K562 (cell line): ENCODE data around the gene POGZ. TPM values are rescaled to one million over a fixed set of nuclear protein-coding genes. Genes with fewer than 3 reads are reported as not detected.
"Not testable (repeated sequence)": the region's sequence is repeated elsewhere in the genome, so short reads cannot be mapped to it uniquely, and the experiment has no call there.

Source experiments
- ATAC-seq: fragments of 200-7000 bp; cut with Tn5 transposase; 3 replicates; pipeline ENCODE4 v1.9.1; 2020; ENCODE audit warnings: moderate library complexity
- BruUV-seq: library from RNA; stranded (reverse); fragments of 400-500 nt; replicated peaks from 2 replicates; lab custom pipeline; 2021; lab: Mats Ljungman, UMichigan
- CTCF ChIA-PET: fragments of 300-600 bp; formaldehyde crosslinking; extraction: SDS; loops from one replicate; lab custom pipeline; 2021; ENCODE audit warnings: low intra/inter-chr PET ratio; lab: Yijun Ruan, JAX
- POLR2A ChIA-PET: fragments of 300-600, 350-650 bp; sonication (Branson Sonifier 250); formaldehyde crosslinking; extraction: SDS; loops from one replicate; lab custom pipeline; 2021; ENCODE audit warnings: antibody characterized with exemption, inconsistent platforms; lab: Yijun Ruan, JAX
- DNase-seq, 4 experiments: peaks; one replicate each; pipeline versions ENCODE4 v3.0.0 to v3.0.0-alpha.2; 2011 to 2018; ENCODE audit warnings: low spot score in 3 of 4, mixed read lengths in 3 of 4; ENCODE audit errors: extremely low read depth in 1 of 4
- FAIRE-seq: peaks from 2 replicates; lab custom pipeline; 2011; peaks lifted over from hg19 to GRCh38; lab: Jason Lieb, UNC
- H2AFZ ChIP-seq: 2 replicates; pipeline ENCODE4 v1.6.0; 2011; ENCODE audit warnings: low read depth, low read length, control low read depth, inconsistent platforms
- H3K27ac ChIP-seq: fragments of 200-600 bp; 3 replicates; pipeline ENCODE4 v1.8.0; 2011; ENCODE audit warnings: low read depth, mild to moderate bottlenecking, control low read depth, inconsistent platforms, low read length, moderate library complexity, mixed read lengths; ENCODE audit errors: extremely low read depth
- H3K27me3 ChIP-seq, 2 experiments: fragments of 300-600 bp in 1 of 2; 2 replicates in 1 of 2; 3 replicates in 1 of 2; pipeline versions ENCODE4 v1.6.0 to v1.8.0; 2011; ENCODE audit warnings: inconsistent platforms in 2 of 2, low read length in 2 of 2, mild to moderate bottlenecking in 1 of 2, mixed read lengths in 1 of 2, moderate library complexity in 1 of 2; ENCODE audit not compliant: control insufficient read depth in 2 of 2, insufficient read depth in 2 of 2
- H3K36me3 ChIP-seq: fragments of 300-600 bp; 3 replicates; pipeline ENCODE4 v1.8.0; 2011; ENCODE audit warnings: mild to moderate bottlenecking, low read length, inconsistent platforms; ENCODE audit not compliant: control insufficient read depth, insufficient read depth
- H3K4me1 ChIP-seq, 2 experiments: fragments of 200-600 bp in 1 of 2; replicated peaks in 1 of 2; 2 replicates in 1 of 2; 3 replicates in 1 of 2; pipeline versions ENCODE4 v1.5.1 to v1.8.0; 2011; ENCODE audit warnings: inconsistent platforms in 2 of 2, low read length in 2 of 2, mild to moderate bottlenecking in 1 of 2, mixed read lengths in 1 of 2, moderate library complexity in 1 of 2; ENCODE audit not compliant: control insufficient read depth in 2 of 2, insufficient read depth in 2 of 2
- H3K4me2 ChIP-seq: 2 replicates; pipeline ENCODE4 v1.6.1; 2011; ENCODE audit warnings: low read length, control low read depth, inconsistent platforms, mixed read lengths; ENCODE audit not compliant: insufficient read depth
- H3K4me3 ChIP-seq: fragments of 200-600 bp; sonication (generic), shearing (Covaris generic); 2 replicates; pipeline ENCODE4 v1.5.1; 2016; ENCODE audit warnings: control low read depth, inconsistent platforms
- H3K79me2 ChIP-seq: fragments of 200-600 bp; 3 replicates; pipeline ENCODE4 v1.8.0; 2011; ENCODE audit warnings: low read length, inconsistent platforms; ENCODE audit not compliant: control insufficient read depth, insufficient read depth
- H3K9ac ChIP-seq, 2 experiments: 2 replicates each; pipeline versions ENCODE4 v1.6.0 to v1.6.1; 2011; ENCODE audit warnings: low read depth in 2 of 2, low read length in 2 of 2, control low read depth in 1 of 2, inconsistent platforms in 1 of 2, mild to moderate bottlenecking in 1 of 2, mixed read lengths in 1 of 2; ENCODE audit not compliant: insufficient read depth in 1 of 2
- H3K9me1 ChIP-seq: one replicate; pipeline ENCODE4 v1.6.0; 2011; ENCODE audit warnings: inconsistent platforms, mild to moderate bottlenecking, low read length, moderate library complexity; ENCODE audit not compliant: control insufficient read depth, insufficient read depth
- H3K9me3 ChIP-seq: replicated peaks from 2 replicates; pipeline ENCODE4 v1.5.1; 2011; ENCODE audit warnings: low read depth, low read length, inconsistent platforms; ENCODE audit not compliant: control insufficient read depth, insufficient read depth
- H4K20me1 ChIP-seq: replicated peaks from 2 replicates; pipeline ENCODE4 v1.6.1; 2011; ENCODE audit warnings: low read length, inconsistent platforms, mixed read lengths; ENCODE audit not compliant: control insufficient read depth, insufficient read depth
- CEBPB ChIP-seq: fragments of 450-650 bp; IDR thresholded peaks from 2 replicates; pipeline ENCODE4 v1.6.1; 2016; ENCODE audit warnings: missing genetic modification characterization, missing compliant biosample characterization
- CEBPG ChIP-seq, 3 experiments: fragments of 200-800 bp in 1 of 3; sonication (Bioruptor generic) in 1 of 3; sonication (generic) in 1 of 3; formaldehyde crosslinking in 1 of 3; IDR thresholded peaks in 2 of 3; conservative IDR thresholded peaks in 1 of 3; 2 replicates each; pipeline versions ENCODE4 v1.6.1 to v1.8.0; 2016 to 2022; ENCODE audit warnings: missing compliant biosample characterization in 2 of 3, missing genetic modification characterization in 2 of 3, mild to moderate bottlenecking in 1 of 3, missing genetic modification reagents in 1 of 3
- WGBS: fragments of 100-300 bp; shearing (Covaris generic); methylation state at CpG from one replicate; pipeline ENCODE4 v1.1.6; 2016; ENCODE audit warnings: low coverage, mixed read lengths; ENCODE audit not compliant: insufficient coverage; ENCODE audit errors: missing lambda C conversion rate; 5-methylcytosine and 5-hydroxymethylcytosine counted together
- in situ Hi-C: fragments of 300-500 bp; cut with MboI; formaldehyde crosslinking; loops from 4 replicates; pipeline ENCODE4 v1.15.0; 2018; ENCODE audit warnings: inconsistent platforms, mixed read lengths
- intact Hi-C: fragments of 100-400 bp; cut with micrococcal nuclease; formaldehyde crosslinking; loops from 2 replicates; pipeline ENCODE4 v1.14.2; 2022
- polyA plus RNA-seq, 8 experiments: library from polyadenylated mRNA; depleted of rRNA in 4 of 8; stranded (reverse) in 5 of 8; unstranded in 3 of 8; fragments of >200 nt; fragmentation: Nextera tagmentation in 2 of 8; fragmentation: Illumina TruSeq in 1 of 8; extraction: Ambion mirVana in 2 of 8; extraction: Trizol in 1 of 8; gene quantifications; 2 replicates each; pipeline versions ENCODE4 v1.2.1 to v1.2.3, GENCODE V29; 2011 to 2014; ENCODE audit warnings: inconsistent platforms in 1 of 8, missing spikeins in 1 of 8
- total RNA-seq, 7 experiments: library from RNA; depleted of rRNA in 6 of 7; stranded (reverse); fragments of >200 nt in 6 of 7; fragmentation: Illumina TruSeq in 2 of 7; extraction: Trizol in 2 of 7; gene quantifications; 2 replicates each; pipeline versions ENCODE4 v1.2.1 to v1.2.3, GENCODE V29; 2011 to 2021; ENCODE audit warnings: low replicate concordance in 1 of 7
- TF ChIP-seq, protein P1 (sequence below), 2 experiments: fragments of 450-650 bp in 1 of 2; sonication (generic) in 1 of 2; formaldehyde crosslinking in 1 of 2; IDR thresholded peaks in 1 of 2; conservative IDR thresholded peaks in 1 of 2; 2 replicates each; pipeline versions ENCODE4 v1.6.1 to v1.8.1; 2016 to 2023; ENCODE audit warnings: mild to moderate bottlenecking in 2 of 2, moderate library complexity in 2 of 2, inconsistent platforms in 1 of 2, missing genetic modification reagents in 1 of 2
- TF ChIP-seq, protein P2 (sequence below): fragments of 450-650 bp; IDR thresholded peaks from 2 replicates; pipeline ENCODE4 v1.6.1; 2016; ENCODE audit warnings: missing biosample characterization, missing genetic modification characterization

Gene POGZ
- total and polyA plus RNA-seq, 9 of the 15 experiments (the other 6 are each of a cell fraction or from before 2014, with no cell fraction given) = 9.4 to 40.6 (median 21.6) TPM

DNA sequence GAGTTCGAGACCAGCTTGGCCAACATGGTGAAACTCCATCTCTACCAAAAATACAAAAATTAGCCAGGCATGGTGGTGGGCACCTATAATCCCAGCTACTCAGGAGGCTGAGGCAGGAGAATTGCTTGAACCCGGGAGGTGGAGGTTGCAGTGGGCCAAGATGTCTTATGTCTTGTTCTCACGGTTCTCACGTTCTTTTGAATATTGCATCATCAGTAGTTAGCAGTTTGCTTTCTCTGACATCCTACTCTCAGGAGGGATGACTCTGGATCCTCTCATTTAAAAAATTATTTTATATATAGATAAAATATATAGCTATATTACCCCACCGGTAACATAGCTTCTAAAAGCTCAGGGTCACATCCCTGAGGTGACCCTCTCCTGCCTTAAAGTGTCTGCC lies 63.0 kb downstream of the POGZ start:
- DNase-seq, H3K27me3 ChIP-seq, intact Hi-C loops, in situ Hi-C loops, ATAC-seq, FAIRE-seq, H3K27ac ChIP-seq, H3K4me3 ChIP-seq, BruUV-seq, H3K9me3 ChIP-seq, H3K9ac ChIP-seq, CTCF ChIA-PET, H2AFZ ChIP-seq, H3K9me1 ChIP-seq: not testable (repeated sequence)
- H3K36me3 ChIP-seq = peaks cover 15% of the 10 kb centered on the region; the same call in 2 of the 3 replicates
- 63% methylated on average over 5 of the region's 5 CpGs for WGBS
- TF ChIP-seq, protein P1, sequence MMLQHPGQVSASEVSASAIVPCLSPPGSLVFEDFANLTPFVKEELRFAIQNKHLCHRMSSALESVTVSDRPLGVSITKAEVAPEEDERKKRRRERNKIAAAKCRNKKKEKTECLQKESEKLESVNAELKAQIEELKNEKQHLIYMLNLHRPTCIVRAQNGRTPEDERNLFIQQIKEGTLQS (IDR thresholded peaks at IDR 0.05) = peak; percentile 91
- TF ChIP-seq, protein P1 (CRISPR knock-in tag; conservative IDR thresholded peaks at IDR 0.05) = not testable (repeated sequence)
- TF ChIP-seq CEBPB (tag) (peak; percentile 81), CEBPG (CRISPR knock-in tag; IDR thresholded peaks at IDR 0.05) (peak; percentile 37; the same call in 1 of the 2 replicates), CEBPG (tag; conservative IDR thresholded peaks at IDR 0.05 in 1 of 2, IDR thresholded peaks at IDR 0.05 in 1 of 2) (peak; percentile 54 to 79)
- TF ChIP-seq, protein P2, sequence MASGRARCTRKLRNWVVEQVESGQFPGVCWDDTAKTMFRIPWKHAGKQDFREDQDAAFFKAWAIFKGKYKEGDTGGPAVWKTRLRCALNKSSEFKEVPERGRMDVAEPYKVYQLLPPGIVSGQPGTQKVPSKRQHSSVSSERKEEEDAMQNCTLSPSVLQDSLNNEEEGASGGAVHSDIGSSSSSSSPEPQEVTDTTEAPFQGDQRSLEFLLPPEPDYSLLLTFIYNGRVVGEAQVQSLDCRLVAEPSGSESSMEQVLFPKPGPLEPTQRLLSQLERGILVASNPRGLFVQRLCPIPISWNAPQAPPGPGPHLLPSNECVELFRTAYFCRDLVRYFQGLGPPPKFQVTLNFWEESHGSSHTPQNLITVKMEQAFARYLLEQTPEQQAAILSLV (tag) = 0 out of 2 replicates have a peak, but pooled peaks have one; percentile 25
- TF ChIP-seq, all 486 proteins: peak for 4; not testable (repeated sequence) for 482
- H4K20me1 ChIP-seq, H3K4me2 ChIP-seq, POLR2A ChIA-PET, H3K4me1 ChIP-seq: not testable (repeated sequence)
- H3K79me2 ChIP-seq = peaks cover 20% of the 10 kb centered on the region
